Nephron progenitor cell (in vitro differentiated cells): ENCODE measurements around the gene ETHE1.

Experiments used
- DNase-seq: peaks from one replicate; pipeline ENCODE4 v3.0.0; 2021
- H3K27ac Mint-ChIP-seq: 2 replicates; pipeline ENCODE4 v1.8.0; 2021; ENCODE audit warnings: mild to moderate bottlenecking, moderate library complexity, mixed read lengths
- H3K27me3 Mint-ChIP-seq: 2 replicates; pipeline ENCODE4 v1.8.0; 2021; ENCODE audit warnings: mild to moderate bottlenecking, low read depth, mixed read lengths; ENCODE audit not compliant: poor library complexity
- H3K36me3 Mint-ChIP-seq: 2 replicates; pipeline ENCODE4 v1.8.0; 2021; ENCODE audit warnings: low read depth, mixed read lengths
- H3K4me1 Mint-ChIP-seq: 2 replicates; pipeline ENCODE4 v1.8.0; 2021; ENCODE audit warnings: mixed read lengths
- H3K4me3 Mint-ChIP-seq: 2 replicates; pipeline ENCODE4 v1.8.0; 2021; ENCODE audit warnings: mild to moderate bottlenecking, moderate library complexity, mixed read lengths
- H3K9me3 Mint-ChIP-seq: 2 replicates; pipeline ENCODE4 v1.8.0; 2021; ENCODE audit warnings: mild to moderate bottlenecking, moderate library complexity, mixed read lengths
- CTCF ChIP-seq: fragments of 200-600 bp; sonication (generic); IDR thresholded peaks from 2 replicates; pipeline ENCODE4 v1.5.0; 2021; ENCODE audit warnings: antibody characterized with exemption

ETHE1 gene

GRCh38 chr19:43562698-43563241, 35.8 kb upstream of the ETHE1 start:
- no peak for TF ChIP-seq CTCF
- Mint-ChIP-seq H3K4me3 (no peak overlapping the region), H3K27ac (no peak overlapping the region), H3K36me3 (peaks cover 43% of the 10 kb centered on the region), H3K27me3 (no peaks in the 10 kb centered on the region), H3K4me1 (peaks cover 3% of the 10 kb centered on the region), H3K9me3 (no peaks in the 10 kb centered on the region)
- no peak for DNase-seq

- H3K36me3 Mint-ChIP-seq: peaks cover 46% of the 10 kb centered on the region
- no peak for TF ChIP-seq CTCF
- no peak overlapping the region for H3K27ac Mint-ChIP-seq
- H3K4me3 Mint-ChIP-seq: no peak overlapping the region
- H3K4me1 Mint-ChIP-seq: peaks cover 8% of the 10 kb centered on the region
- H3K27me3 Mint-ChIP-seq: no peaks in the 10 kb centered on the region
- H3K9me3 Mint-ChIP-seq: no peaks in the 10 kb centered on the region
- no peak for DNase-seq
Measured at GRCh38 chr19:43562226-43562697, 35.3 kb upstream of the ETHE1 start.

- peak overlapping the region; percentile 75 for H3K27ac Mint-ChIP-seq
- H3K27me3 Mint-ChIP-seq: no peaks in the 10 kb centered on the region
- no peak overlapping the region for H3K4me3 Mint-ChIP-seq
- peaks cover 9% of the 10 kb centered on the region for H3K4me1 Mint-ChIP-seq
- peaks cover 41% of the 10 kb centered on the region for H3K36me3 Mint-ChIP-seq
- TF ChIP-seq CTCF: no peak
- no peak for DNase-seq
- no peaks in the 10 kb centered on the region for H3K9me3 Mint-ChIP-seq
Measured at GRCh38 chr19:43561139-43561970, 34.4 kb upstream of the ETHE1 start.

- peaks cover 9% of the 10 kb centered on the region for H3K4me1 Mint-ChIP-seq
- H3K4me3 Mint-ChIP-seq: no peak overlapping the region
- peak overlapping the region; percentile 75 for H3K27ac Mint-ChIP-seq
- no peak for DNase-seq
- no peaks in the 10 kb centered on the region for H3K27me3 Mint-ChIP-seq
- TF ChIP-seq CTCF: no peak
- H3K36me3 Mint-ChIP-seq: peaks cover 41% of the 10 kb centered on the region
- no peaks in the 10 kb centered on the region for H3K9me3 Mint-ChIP-seq
Measured at GRCh38 chr19:43560687-43561086, 33.7 kb upstream of the ETHE1 start.

GRCh38 chr19:43555185-43555770, 28.3 kb upstream of the ETHE1 start:
- peak overlapping the region; percentile 96 for H3K27ac Mint-ChIP-seq
- peak; percentile 82 for DNase-seq
- peak; percentile 71 for TF ChIP-seq CTCF
- peaks cover 45% of the 10 kb centered on the region for H3K36me3 Mint-ChIP-seq
- no peaks in the 10 kb centered on the region for H3K9me3 Mint-ChIP-seq
- H3K4me3 Mint-ChIP-seq: no peak overlapping the region
- H3K4me1 Mint-ChIP-seq: peaks cover 9% of the 10 kb centered on the region
- peaks cover 4% of the 10 kb centered on the region for H3K27me3 Mint-ChIP-seq
